Measurements from ENCODE around the gene SURF1. TPM values are rescaled to one million over a fixed set of nuclear protein-coding genes. Genes with fewer than 3 reads are reported as not detected.

SURF1 gene
- total and polyA plus RNA-seq, 2 donors (not counting 1 experiment from before 2014, with no cell fraction given): 44.1 to 54.5 TPM

DNA sequence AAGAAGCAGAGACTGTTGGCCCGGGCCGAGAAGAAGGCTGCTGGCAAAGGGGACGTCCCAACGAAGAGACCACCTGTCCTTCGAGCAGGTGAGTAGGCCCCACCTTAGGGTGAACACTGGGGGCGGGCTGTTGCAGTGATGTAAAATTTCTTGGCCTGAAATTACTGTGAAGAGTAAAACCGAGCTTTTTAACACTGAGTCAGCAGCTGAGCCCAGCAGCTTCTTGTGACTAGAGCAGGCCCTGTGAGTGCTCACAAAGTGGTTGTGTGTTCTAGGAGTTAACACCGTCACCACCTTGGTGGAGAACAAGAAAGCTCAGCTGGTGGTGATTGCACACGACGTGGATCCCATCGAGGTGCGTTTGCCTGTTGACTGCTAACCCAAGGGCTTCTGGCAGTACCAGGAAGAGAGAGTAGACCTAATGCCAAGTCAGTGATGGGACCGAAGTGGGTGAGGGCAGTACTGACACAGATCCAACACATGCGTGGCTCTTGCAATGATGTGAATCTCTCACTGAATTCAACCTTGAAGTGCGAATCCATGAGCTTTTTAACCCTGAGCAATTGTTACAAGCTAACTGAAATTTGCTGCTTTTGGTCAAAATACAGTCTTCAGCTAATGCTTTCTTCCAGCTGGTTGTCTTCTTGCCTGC, 6.2 kb downstream of the SURF1 start:
- H3K4me3 ChIP-seq (ENCODE audit: control extremely low read depth in 1 of 5, extremely low read depth in 1 of 5, insufficient read depth in 1 of 5, low read depth in 2 of 5, low read length in 4 of 5): no peak overlapping the region
- peaks cover 47% of the 10 kb centered on the region for H4K20me1 ChIP-seq (ENCODE audit: control insufficient read depth, insufficient read depth, low read length, poor library complexity, severe bottlenecking)
- peaks cover 54% of the 10 kb centered on the region for H3K79me2 ChIP-seq (ENCODE audit: control insufficient read depth, insufficient read depth, low read length)
- Mint-ChIP-seq H3K4me1 (peaks cover 40% of the 10 kb centered on the region), H3K27ac (peak overlapping the region; percentile 67), H3K4me3 (peak overlapping the region; percentile 97), H3K9me3 (ENCODE audit: insufficient read depth) (no peaks in the 10 kb centered on the region), H3K27me3 (no peaks in the 10 kb centered on the region)
- POLR2A ChIA-PET: no interaction called here
- DNase-seq (no peak), ATAC-seq (ENCODE audit: low read depth) (no peak)
- H3K36me3 ChIP-seq (replicated peaks in 1 of 2; ENCODE audit: control extremely low read depth in 1 of 2, control insufficient read depth in 1 of 2, extremely low read depth in 1 of 2, insufficient read depth in 2 of 2, low read length in 1 of 2): peaks cover 0 to 54% of the 10 kb centered on the region in 2 experiments
- H3K4me1 ChIP-seq (ENCODE audit: control insufficient read depth in 2 of 2, insufficient read depth in 2 of 2, low read length in 2 of 2): peaks cover 21 to 29% of the 10 kb centered on the region in 2 donors
- CTCF ChIA-PET: interaction anchor here (0.7 to 1.4 kb wide), 3 partner anchors 15 to 200 kb away, joined by 3 to 5 read pairs (median 3); no protein-coding TSS in a partner anchor
- no peak overlapping the region for H2AFZ ChIP-seq (ENCODE audit: insufficient read depth, low read depth, low read length, poor library complexity, severe bottlenecking)
- H3K9ac ChIP-seq (ENCODE audit: low read length): peak overlapping the region; percentile 93
- TF ChIP-seq EZH2 (IDR thresholded peaks at IDR 0.05; ENCODE audit: borderline replicate concordance, insufficient read depth, low read depth, low read length, poor library complexity, severe bottlenecking): no peak
- TF ChIP-seq, protein P1, sequence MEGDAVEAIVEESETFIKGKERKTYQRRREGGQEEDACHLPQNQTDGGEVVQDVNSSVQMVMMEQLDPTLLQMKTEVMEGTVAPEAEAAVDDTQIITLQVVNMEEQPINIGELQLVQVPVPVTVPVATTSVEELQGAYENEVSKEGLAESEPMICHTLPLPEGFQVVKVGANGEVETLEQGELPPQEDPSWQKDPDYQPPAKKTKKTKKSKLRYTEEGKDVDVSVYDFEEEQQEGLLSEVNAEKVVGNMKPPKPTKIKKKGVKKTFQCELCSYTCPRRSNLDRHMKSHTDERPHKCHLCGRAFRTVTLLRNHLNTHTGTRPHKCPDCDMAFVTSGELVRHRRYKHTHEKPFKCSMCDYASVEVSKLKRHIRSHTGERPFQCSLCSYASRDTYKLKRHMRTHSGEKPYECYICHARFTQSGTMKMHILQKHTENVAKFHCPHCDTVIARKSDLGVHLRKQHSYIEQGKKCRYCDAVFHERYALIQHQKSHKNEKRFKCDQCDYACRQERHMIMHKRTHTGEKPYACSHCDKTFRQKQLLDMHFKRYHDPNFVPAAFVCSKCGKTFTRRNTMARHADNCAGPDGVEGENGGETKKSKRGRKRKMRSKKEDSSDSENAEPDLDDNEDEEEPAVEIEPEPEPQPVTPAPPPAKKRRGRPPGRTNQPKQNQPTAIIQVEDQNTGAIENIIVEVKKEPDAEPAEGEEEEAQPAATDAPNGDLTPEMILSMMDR (IDR thresholded peaks at IDR 0.05): no peak
- peaks cover 0 to 5% (median 0%) of the 10 kb centered on the region in 3 donors for H3K9me3 ChIP-seq (ENCODE audit: control extremely low read depth in 1 of 3, control insufficient read depth in 2 of 3, insufficient read depth in 1 of 3, low read length in 2 of 3)
- intact Hi-C loops (cut with micrococcal nuclease): loop anchor here (5.0 to 10.0 kb wide), 2 partner anchors 127 to 165 kb away; partner anchors contain the start of gene SLC2A6
- WGBS (ENCODE audit: insufficient coverage): 90% methylated on average over 15 of the region's 15 CpGs
- H3K27ac ChIP-seq (ENCODE audit: low read length in 2 of 2): no peak overlapping the region
- H3K27me3 ChIP-seq (replicated peaks in 1 of 4; ENCODE audit: control extremely low read depth in 1 of 4, control insufficient read depth in 3 of 4, insufficient read depth in 4 of 4, low read length in 3 of 4): no peaks in the 10 kb centered on the region
- H3K4me2 ChIP-seq (replicated peaks; ENCODE audit: low read depth, low read length, poor library complexity, severe bottlenecking): no peak overlapping the region

Data from B cell (primary cell).